GM19328 (cell line): ENCODE results near the gene MORN2.

ENCODE experiments used
- ATAC-seq: cut with Tn5 transposase; IDR thresholded peaks from one replicate; pipeline ENCODE4 v1.9.1; 2021; ENCODE audit warnings: mild to moderate bottlenecking, moderate library complexity; ENCODE audit not compliant: unreplicated experiment

MORN2 gene

DNA sequence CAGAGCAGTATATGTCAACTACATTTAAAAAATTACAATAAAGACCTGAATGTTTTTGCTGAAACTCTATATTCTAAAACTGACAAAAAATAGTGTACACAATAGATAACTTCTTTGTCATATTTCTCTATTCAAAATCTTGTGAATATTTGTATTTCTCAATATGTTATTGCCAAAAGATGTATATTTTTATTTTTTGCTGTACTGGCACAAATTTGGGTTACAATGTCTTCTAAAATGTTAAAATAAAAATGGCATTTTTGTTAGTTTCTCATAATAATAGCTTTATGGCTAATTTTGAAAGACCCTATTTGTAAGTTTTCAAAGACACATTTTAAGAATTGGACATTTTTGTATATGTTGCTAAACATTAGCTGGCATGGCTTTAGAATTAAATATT lies 13.3 kb downstream of the MORN2 start:
- no peak for ATAC-seq

DNA sequence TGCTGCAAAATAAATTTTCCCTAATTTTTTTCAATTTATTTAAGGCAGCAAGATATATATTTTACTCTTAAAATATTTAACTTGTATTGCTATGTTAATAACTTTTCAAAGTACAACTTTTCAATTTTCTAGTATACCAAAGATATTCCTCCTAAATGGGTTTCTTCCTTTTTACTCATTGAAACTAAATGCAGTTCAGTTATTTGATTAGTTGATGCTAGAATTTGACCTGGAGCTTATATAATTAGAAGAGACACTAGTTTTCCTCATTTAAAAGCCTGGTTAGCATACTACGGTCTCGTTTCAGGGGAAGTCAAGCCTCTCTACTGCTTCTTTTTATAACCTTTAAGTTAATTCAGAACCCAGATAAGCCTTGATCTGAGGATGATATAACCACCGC lies 13.8 kb downstream of the MORN2 start, which contains the start of gene ARHGEF33:
ARHGEF33 (plus strand) TSS at position 301 of the 400 bp plus-strand sequence. CDS start 29,573 bp downstream, outside the sequence.
- no peak for ATAC-seq

DNA sequence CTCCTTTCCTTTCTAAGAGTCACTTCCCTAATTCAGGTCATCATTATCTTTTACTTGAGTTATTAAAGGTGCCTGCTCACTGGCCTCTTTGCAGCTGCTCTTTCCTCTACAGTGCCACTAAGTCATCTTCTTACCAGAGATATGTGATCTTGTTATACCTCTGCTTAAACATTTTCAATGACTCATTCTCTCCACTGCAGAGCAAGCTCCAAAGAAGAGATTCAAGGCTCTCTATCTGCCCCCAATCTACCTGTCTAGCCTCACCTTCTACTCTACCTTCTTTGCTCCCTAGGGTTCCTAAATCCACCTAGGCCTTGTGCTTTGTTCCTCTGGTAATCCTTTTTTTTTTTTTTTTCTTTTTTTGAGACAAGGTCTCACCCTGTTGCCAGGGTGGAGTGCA lies 17.0 kb downstream of the MORN2 start:
- no peak for ATAC-seq

DNA sequence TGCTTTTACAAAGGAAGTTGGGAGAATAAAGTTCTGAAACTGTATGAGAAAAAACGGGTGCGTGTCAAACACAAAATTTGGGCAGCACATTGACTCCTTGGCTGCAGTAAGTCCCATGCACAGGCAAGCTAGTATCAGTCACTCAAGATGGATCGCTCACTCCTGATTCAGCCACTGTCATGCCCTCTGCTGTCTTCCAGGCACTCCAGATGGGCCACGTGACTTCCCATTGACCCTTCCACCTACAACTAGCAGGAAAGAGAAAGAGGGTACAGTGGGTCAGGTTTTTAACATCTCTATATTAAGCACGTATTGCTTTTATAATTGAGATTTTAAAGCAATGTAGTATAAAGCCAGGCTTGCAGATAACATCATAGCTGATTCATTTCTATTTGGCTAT lies 22.5 kb downstream of the MORN2 start:
- ATAC-seq: no peak

DNA sequence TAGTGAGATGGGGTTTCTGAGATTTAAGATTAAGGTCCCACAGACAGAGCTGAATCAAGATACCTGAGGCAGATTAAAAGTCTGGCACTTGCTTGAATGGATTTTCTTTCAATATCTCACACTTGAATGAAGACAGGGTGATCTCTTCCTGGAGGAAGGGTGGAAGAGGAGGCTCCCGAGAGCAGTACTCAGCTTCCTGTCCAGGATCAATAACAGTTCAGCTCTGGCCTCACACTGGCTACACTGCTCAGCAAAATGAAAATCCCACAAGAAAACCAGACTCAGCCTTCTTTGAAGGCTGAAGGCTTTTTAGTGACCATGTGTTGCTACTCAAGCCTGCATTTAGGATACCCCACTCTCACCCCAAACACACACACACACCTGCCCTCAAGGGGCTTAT lies 24.9 kb downstream of the MORN2 start:
- ATAC-seq: no peak

DNA sequence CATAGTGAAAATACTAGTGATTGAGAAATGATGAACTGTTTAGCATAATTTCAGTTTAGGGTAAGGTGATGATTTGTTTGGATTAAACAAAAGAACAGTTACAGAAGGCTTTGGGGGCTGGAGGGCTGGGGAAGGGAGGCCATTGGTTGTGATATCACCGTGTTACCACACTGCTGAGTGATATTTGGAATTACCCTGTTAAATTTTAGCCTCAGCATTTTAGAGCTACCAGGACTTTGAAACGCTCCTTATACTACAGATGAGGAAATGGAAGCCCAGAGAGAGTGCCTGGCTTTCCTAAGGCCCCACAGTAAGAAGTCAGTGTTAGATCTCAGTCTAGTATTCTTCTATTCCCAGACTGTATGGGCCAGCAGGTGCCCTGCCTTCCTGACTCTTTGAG lies 29.5 kb downstream of the MORN2 start:
- ATAC-seq: no peak

DNA sequence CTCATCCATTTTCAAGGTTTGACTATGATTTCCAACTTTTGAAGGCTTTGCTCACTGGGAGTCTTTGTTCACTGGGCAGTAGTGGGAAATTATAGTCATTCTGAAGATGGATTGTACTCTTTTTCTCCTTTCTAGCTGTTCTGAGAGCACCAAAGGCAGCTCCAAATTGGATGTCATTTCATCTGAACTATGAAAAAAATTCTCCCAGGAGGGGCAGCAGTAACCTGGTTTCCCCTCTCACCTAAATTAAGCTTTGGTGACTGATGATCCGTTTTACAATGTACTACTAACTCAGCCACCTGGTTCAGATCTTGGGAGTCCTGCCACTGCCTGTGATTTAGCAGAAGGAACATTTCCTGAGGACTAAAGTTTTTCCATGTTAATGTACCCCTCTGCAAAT lies 31.5 kb downstream of the MORN2 start:
- no peak for ATAC-seq

DNA sequence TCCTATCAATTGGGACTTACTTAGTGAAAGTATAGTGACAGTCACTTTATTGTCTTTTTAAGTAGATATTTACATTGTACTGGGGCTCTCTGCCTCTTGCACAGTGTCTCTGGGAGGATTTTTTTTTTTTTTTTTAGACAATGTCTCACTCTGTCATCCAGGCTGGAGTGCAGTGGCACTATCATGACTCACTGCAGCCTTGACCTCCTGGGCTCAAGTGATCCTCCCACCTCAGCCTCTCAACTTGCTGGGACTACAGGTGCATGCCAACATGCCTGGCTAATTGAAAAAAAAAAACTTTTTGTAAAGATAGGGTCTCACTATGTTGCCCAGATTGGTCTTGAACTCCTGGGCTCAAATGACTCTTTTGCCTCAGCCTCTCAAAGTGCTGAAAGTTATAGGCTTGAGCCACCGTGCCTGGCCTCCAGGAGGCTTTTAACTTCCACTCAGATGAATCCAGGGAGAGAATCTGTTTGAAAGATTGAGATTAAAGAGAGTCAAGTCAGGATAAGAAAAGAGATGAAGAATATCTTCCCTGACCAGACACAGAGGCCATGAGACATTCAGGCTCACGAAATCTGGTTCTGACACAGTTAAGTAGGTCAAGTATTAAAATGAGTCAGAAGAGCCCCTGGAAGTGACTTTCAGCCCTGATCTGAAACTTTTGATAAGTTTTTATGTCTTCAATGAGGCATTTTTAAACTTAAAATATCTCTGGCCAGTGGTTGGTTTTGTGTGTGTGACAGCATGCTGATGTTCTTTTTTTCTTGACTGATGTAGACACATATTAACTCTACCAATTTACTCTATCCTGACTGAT lies 32.2 kb downstream of the MORN2 start:
- peak; percentile 78 for ATAC-seq

DNA sequence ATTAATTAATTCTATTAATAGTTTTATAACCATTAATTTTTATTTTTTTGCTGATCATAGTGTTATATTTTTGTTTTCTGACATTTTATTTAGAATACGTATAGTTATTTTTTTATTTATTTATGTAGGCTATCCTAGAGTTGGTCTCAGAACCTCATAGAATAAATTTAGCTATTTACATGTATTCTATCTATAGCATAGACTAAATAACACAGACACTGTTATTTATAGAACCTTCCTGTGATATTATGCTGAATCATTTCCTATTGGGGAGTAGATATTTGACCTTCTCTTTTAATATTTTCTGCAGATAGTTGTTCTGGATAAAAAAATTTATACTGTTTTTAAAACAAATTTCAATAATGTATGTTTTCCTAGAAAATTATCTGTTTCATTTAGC lies 34.1 kb downstream of the MORN2 start:
- ATAC-seq: no peak

DNA sequence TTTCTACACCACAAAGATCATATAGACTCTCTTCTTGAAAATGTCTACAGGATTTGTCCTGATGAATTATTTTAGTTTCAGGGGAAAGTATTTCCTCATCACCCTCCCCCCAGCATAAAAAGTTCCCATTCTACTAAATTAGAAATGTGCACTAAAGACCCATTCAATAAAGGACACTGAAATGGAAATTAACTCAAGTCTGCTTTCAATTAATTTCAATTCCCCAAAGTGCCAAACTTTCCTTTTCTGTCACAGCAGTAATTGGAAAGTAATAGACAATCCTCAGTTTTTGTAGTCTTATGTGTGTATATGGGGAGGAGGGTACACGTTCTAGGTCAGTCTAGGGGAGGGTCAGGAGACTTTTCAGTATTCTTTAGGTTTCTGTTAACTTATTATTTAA lies 35.4 kb downstream of the MORN2 start:
- ATAC-seq: no peak

DNA sequence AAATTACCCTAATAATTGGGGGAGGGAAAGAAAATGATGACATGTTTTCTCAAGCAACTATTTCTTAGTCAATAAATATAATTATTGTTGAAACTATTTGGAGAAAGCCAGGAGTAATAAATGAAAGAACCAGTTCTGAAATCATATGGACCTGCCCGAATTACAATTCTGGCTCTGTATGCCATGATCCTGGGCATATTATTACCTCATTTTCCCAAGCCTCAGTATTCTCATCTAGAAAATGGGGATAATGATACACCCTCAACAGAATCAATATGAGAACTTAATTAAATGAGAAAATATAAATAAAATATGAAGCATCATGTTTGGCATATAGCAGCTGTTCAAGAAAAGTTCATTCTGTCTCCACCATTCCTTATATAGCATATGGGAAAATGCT lies 36.8 kb downstream of the MORN2 start:
- ATAC-seq: no peak

DNA sequence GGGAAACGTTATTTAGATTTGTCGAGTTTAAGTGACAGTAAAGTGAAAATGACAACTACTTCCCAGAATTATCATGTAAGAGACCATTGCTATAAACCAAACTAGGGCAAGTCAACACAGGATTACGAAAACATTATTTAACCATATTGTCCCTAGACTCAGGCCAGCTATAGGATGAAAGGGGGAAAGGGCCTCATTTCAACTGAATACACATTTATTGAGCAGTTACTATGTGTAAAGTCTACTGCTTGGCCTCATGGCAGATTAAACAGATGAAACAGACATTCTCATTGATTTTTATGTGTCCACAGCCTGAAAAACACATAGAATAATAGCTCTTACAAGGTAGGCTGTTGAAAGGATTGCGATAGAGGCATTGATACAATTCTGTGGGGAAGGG lies 46.6 kb downstream of the MORN2 start:
- no peak for ATAC-seq

DNA sequence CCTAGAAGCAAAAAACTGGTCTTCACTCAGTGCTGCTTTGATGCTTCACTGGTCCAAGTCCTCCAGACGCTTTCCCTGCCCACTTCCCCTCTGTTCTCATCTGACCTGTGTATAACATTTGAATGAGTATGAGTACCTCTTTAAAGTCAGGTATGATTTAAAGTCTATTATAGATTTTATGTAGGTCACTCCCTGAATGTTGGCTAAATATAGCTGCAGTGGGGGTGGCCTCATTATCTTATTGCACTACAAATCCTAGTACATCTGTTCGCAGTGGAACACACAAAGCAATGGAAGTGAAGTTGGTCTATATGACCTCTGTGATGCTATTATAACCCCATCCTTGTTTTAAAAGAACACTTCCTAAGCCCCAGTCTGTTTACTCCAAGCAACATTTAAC lies 47.1 kb downstream of the MORN2 start:
- ATAC-seq: no peak

DNA sequence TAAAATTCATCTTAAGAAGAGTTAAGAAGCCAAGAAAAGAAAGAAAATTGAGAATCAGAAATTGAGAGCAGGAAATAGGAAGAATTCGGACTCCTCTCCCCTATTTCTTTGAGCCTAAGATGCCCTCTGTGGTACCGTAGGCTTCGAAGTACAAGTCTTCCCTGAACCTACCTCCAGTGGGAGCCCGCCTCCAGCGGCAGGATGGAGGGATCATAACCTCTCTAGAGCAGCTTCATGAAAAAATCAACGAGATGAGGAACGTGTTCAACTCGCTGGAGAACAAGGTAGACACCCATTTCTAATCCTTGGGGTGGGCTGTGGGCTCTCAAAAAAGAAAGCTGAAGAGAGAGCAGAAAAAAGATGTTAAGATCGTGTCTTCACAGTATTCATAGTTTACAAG lies 50.2 kb downstream of the MORN2 start:
- ATAC-seq: no peak

DNA sequence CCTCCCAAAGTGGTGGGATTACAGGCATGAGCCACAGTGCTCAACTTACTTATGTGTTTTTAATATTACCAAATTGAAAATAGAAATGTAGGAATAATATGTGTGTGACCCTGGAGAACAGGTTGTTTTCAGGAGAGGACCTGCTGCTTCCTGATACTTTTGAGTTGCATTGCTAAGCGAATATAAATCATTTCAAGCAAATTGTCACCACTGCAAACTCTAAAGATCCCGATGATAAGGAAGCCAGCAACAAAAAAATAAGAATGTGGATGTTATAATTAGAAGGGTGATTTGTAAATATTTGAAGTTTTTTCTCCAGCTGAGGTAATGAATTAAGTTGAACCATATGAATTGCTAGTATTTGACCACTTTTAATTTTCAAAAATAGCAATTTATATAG lies 54.8 kb downstream of the MORN2 start:
- no peak for ATAC-seq
